Mononuclear cell (primary cell): ENCODE results near the gene B4GALNT2. TPM values are rescaled to one million over a fixed set of nuclear protein-coding genes. Genes with fewer than 3 reads are reported as not detected.

Experiments used
- H3K27me3 ChIP-seq: 2 replicates; pipeline ENCODE4 v1.6.0; 2011; ENCODE audit warnings: low read length, control low read depth; ENCODE audit not compliant: insufficient read depth
- H3K4me1 ChIP-seq: 2 replicates; pipeline ENCODE4 v1.5.1; 2011; ENCODE audit warnings: mild to moderate bottlenecking, low read length, control low read depth; ENCODE audit not compliant: insufficient read depth
- H3K4me3 ChIP-seq: 2 replicates; pipeline ENCODE4 v1.5.1; 2011; ENCODE audit warnings: mild to moderate bottlenecking, low read length, moderate library complexity
- H3K9me3 ChIP-seq: 2 replicates; pipeline ENCODE4 v1.5.1; 2011; ENCODE audit warnings: low read depth, mild to moderate bottlenecking, control low read depth, low read length
- total RNA-seq: library from RNA; depleted of rRNA; stranded (reverse); fragments of >200 nt; gene quantifications from one replicate; pipeline ENCODE4 v1.2.3, GENCODE V29; 2012

Gene B4GALNT2
- total RNA-seq, 1 donor = under 0.01 TPM

GRCh38 chr17:49203796-49204195, 71.2 kb downstream of the B4GALNT2 start:
- no peak overlapping the region for H3K4me3 ChIP-seq
- H3K9me3 ChIP-seq = no peaks in the 10 kb centered on the region
- H3K27me3 ChIP-seq = no peaks in the 10 kb centered on the region
- peaks cover 21% of the 10 kb centered on the region for H3K4me1 ChIP-seq

- Histone ChIP-seq H3K9me3 (no peaks in the 10 kb centered on the region), H3K27me3 (no peaks in the 10 kb centered on the region), H3K4me3 (no peak overlapping the region), H3K4me1 (peaks cover 28% of the 10 kb centered on the region)
Measured at GRCh38 chr17:49204516-49204915, 71.9 kb downstream of the B4GALNT2 start.

- H3K4me3 ChIP-seq = no peak overlapping the region
- H3K9me3 ChIP-seq = no peaks in the 10 kb centered on the region
- no peaks in the 10 kb centered on the region for H3K27me3 ChIP-seq
- H3K4me1 ChIP-seq = peaks cover 65% of the 10 kb centered on the region
Measured at GRCh38 chr17:49209061-49209571, 76.5 kb downstream of the B4GALNT2 start.

- Histone ChIP-seq H3K4me3 (peak within 1 kb of the TSS; percentile 45), H3K27me3 (no peaks in the 10 kb centered on the region), H3K9me3 (no peaks in the 10 kb centered on the region), H3K4me1 (peaks cover 78% of the 10 kb centered on the region)
Measured at GRCh38 chr17:49210158-49211029, 77.8 kb downstream of the B4GALNT2 start, which contains the start of the genes ABI3 and GNGT2. TSS of gene ABI3 (plus strand) at chr17:49210707. CDS start at chr17:49210725, 18 bp downstream. TSS of gene GNGT2 (minus strand) at chr17:49210574. CDS start at chr17:49207422, 3,152 bp downstream.

GRCh38 chr17:49213399-49213798, 80.8 kb downstream of the B4GALNT2 start:
- Histone ChIP-seq H3K4me3 (peak overlapping the region; percentile 14), H3K9me3 (no peaks in the 10 kb centered on the region), H3K4me1 (peaks cover 99% of the 10 kb centered on the region)

GRCh38 chr17:49213847-49214246, 81.3 kb downstream of the B4GALNT2 start:
- Histone ChIP-seq H3K27me3 (no peaks in the 10 kb centered on the region), H3K4me3 (no peak overlapping the region), H3K4me1 (peaks cover 99% of the 10 kb centered on the region), H3K9me3 (no peaks in the 10 kb centered on the region)

More at GRCh38 chr17:49213399-49213798, 80.8 kb downstream of the B4GALNT2 start:
- H3K27me3 ChIP-seq = no peaks in the 10 kb centered on the region

- H3K4me1 ChIP-seq = peaks cover 99% of the 10 kb centered on the region
- H3K4me3 ChIP-seq = no peak overlapping the region
- H3K27me3 ChIP-seq = no peaks in the 10 kb centered on the region
- H3K9me3 ChIP-seq = no peaks in the 10 kb centered on the region
Measured at GRCh38 chr17:49214676-49215360, 82.2 kb downstream of the B4GALNT2 start.

GRCh38 chr17:49216482-49216881, 83.9 kb downstream of the B4GALNT2 start:
- no peak overlapping the region for H3K4me3 ChIP-seq
- no peaks in the 10 kb centered on the region for H3K9me3 ChIP-seq
- H3K4me1 ChIP-seq = peaks cover 89% of the 10 kb centered on the region
- no peaks in the 10 kb centered on the region for H3K27me3 ChIP-seq

- no peak overlapping the region for H3K4me3 ChIP-seq
- H3K27me3 ChIP-seq = no peaks in the 10 kb centered on the region
- no peaks in the 10 kb centered on the region for H3K9me3 ChIP-seq
- H3K4me1 ChIP-seq = peaks cover 84% of the 10 kb centered on the region
Measured at GRCh38 chr17:49216953-49217650, 84.5 kb downstream of the B4GALNT2 start.

- H3K9me3 ChIP-seq = no peaks in the 10 kb centered on the region
- H3K4me3 ChIP-seq = no peak overlapping the region
- no peaks in the 10 kb centered on the region for H3K27me3 ChIP-seq
- peaks cover 80% of the 10 kb centered on the region for H3K4me1 ChIP-seq
Measured at GRCh38 chr17:49217651-49218413, 85.3 kb downstream of the B4GALNT2 start.

- Histone ChIP-seq H3K27me3 (no peaks in the 10 kb centered on the region), H3K4me3 (no peak overlapping the region), H3K4me1 (peaks cover 80% of the 10 kb centered on the region)
Measured at GRCh38 chr17:49218941-49219913, 86.7 kb downstream of the B4GALNT2 start.

GRCh38 chr17:49219987-49220386, 87.4 kb downstream of the B4GALNT2 start:
- Histone ChIP-seq H3K27me3 (peaks cover 6% of the 10 kb centered on the region), H3K9me3 (no peaks in the 10 kb centered on the region), H3K4me3 (no peak overlapping the region), H3K4me1 (peaks cover 80% of the 10 kb centered on the region)

More at GRCh38 chr17:49218941-49219913, 86.7 kb downstream of the B4GALNT2 start:
- no peaks in the 10 kb centered on the region for H3K9me3 ChIP-seq

GRCh38 chr17:49223168-49223516, 90.6 kb downstream of the B4GALNT2 start:
- peaks cover 17% of the 10 kb centered on the region for H3K27me3 ChIP-seq
- peaks cover 69% of the 10 kb centered on the region for H3K4me1 ChIP-seq
- H3K9me3 ChIP-seq = no peaks in the 10 kb centered on the region
- no peak overlapping the region for H3K4me3 ChIP-seq
